GM12872 (cell line): ENCODE results near the gene TK2.

Experiments used
- CTCF ChIP-seq: IDR thresholded peaks from 3 replicates; pipeline ENCODE4 v1.5.1; 2011; ENCODE audit warnings: low read depth, mild to moderate bottlenecking, low read length, moderate library complexity; ENCODE audit not compliant: insufficient read depth

The TK2 gene

GRCh38 chr16:66495440-66495839 is 54.5 kb downstream of the TK2 start:
- TF ChIP-seq CTCF = no peak

- no peak for TF ChIP-seq CTCF
Measured at GRCh38 chr16:66494916-66495315, 55.0 kb downstream of the TK2 start.

- TF ChIP-seq CTCF = no peak
Measured at GRCh38 chr16:66493490-66494401, 56.2 kb downstream of the TK2 start.

GRCh38 chr16:66491716-66492064 is 58.2 kb downstream of the TK2 start:
- TF ChIP-seq CTCF = no peak

GRCh38 chr16:66490774-66491715 is 58.9 kb downstream of the TK2 start:
- no peak for TF ChIP-seq CTCF

- TF ChIP-seq CTCF = no peak
Measured at GRCh38 chr16:66489818-66490217, 60.1 kb downstream of the TK2 start.

GRCh38 chr16:66489385-66489784 is 60.5 kb downstream of the TK2 start:
- TF ChIP-seq CTCF = no peak
